Effector memory CD4-positive, alpha-beta T cell (primary cell): Measurements from ENCODE around the gene DR1.

ENCODE experiments used
- DNase-seq, 3 donors: peaks; one replicate each; pipeline ENCODE4 v3.0.0-alpha.2; 2020
- H3K27ac ChIP-seq: 2 replicates; pipeline ENCODE4 v1.7.0; 2013; ENCODE audit warnings: mild to moderate bottlenecking, low read length, moderate library complexity; ENCODE audit not compliant: insufficient read depth, poor library complexity, severe bottlenecking
- H3K27me3 ChIP-seq: replicated peaks from 2 replicates; pipeline ENCODE4 v1.7.0; 2013; ENCODE audit warnings: mild to moderate bottlenecking, low read length; ENCODE audit not compliant: insufficient read depth, control insufficient read depth, poor library complexity, severe bottlenecking
- H3K36me3 ChIP-seq: 2 replicates; pipeline ENCODE4 v1.7.0; 2013; ENCODE audit warnings: mild to moderate bottlenecking, low read length, moderate library complexity; ENCODE audit not compliant: control insufficient read depth, insufficient read depth
- H3K4me1 ChIP-seq: 2 replicates; pipeline ENCODE4 v1.7.0; 2013; ENCODE audit warnings: low read length, mild to moderate bottlenecking; ENCODE audit not compliant: control insufficient read depth, insufficient read depth, poor library complexity, severe bottlenecking
- H3K4me3 ChIP-seq: 2 replicates; pipeline ENCODE4 v1.7.0; 2013; ENCODE audit warnings: low read length, low read depth, mild to moderate bottlenecking; ENCODE audit not compliant: insufficient read depth, poor library complexity, severe bottlenecking
- H3K9me3 ChIP-seq: 2 replicates; pipeline ENCODE4 v1.7.0; 2013; ENCODE audit warnings: mild to moderate bottlenecking, low read length, moderate library complexity; ENCODE audit not compliant: control insufficient read depth
- total RNA-seq, 3 donors: gene quantifications; one replicate each; lab custom pipeline; 2026; lab: John Stamatoyannopoulos, UW

DR1 gene
- total RNA-seq, result 96.3 to 141 (median 111) reads per million in 3 donors

GRCh38 chr1:93345633-93346420 is at the start of gene DR1:
Gene DR1, plus strand, starts transcription at chr1:93345907. Its CDS starts 739 bp downstream, at chr1:93346646.
- Histone ChIP-seq H3K4me1 (peaks cover 6% of the 10 kb centered on the region), H3K36me3 (no peaks in the 10 kb centered on the region), H3K4me3 (peak within 1 kb of the TSS; percentile 96), H3K9me3 (no peaks in the 10 kb centered on the region), H3K27me3 (no peaks in the 10 kb centered on the region), H3K27ac (peak within 1 kb of the TSS; percentile 92)
- DNase-seq, result peak; percentile 81 to 86 (median 82)

GRCh38 chr1:93296555-93297154 is 49.1 kb upstream of the DR1 start:
- no peaks in the 10 kb centered on the region for H3K4me1 ChIP-seq
- no peaks in the 10 kb centered on the region for H3K27me3 ChIP-seq
- no peak for DNase-seq
- no peak overlapping the region for H3K4me3 ChIP-seq
- no peak overlapping the region for H3K27ac ChIP-seq
- H3K36me3 ChIP-seq, result peaks cover 8% of the 10 kb centered on the region
- no peaks in the 10 kb centered on the region for H3K9me3 ChIP-seq

- no peak for DNase-seq
- Histone ChIP-seq H3K27me3 (no peaks in the 10 kb centered on the region), H3K4me3 (no peak overlapping the region), H3K36me3 (peaks cover 8% of the 10 kb centered on the region), H3K27ac (no peak overlapping the region), H3K9me3 (no peaks in the 10 kb centered on the region), H3K4me1 (no peaks in the 10 kb centered on the region)
Measured at GRCh38 chr1:93301131-93301530, 44.6 kb upstream of the DR1 start.

- DNase-seq, result no peak
- Histone ChIP-seq H3K27me3 (no peaks in the 10 kb centered on the region), H3K9me3 (no peaks in the 10 kb centered on the region), H3K4me3 (no peak overlapping the region), H3K27ac (no peak overlapping the region), H3K4me1 (no peaks in the 10 kb centered on the region), H3K36me3 (peaks cover 8% of the 10 kb centered on the region)
Measured at GRCh38 chr1:93302078-93302477, 43.6 kb upstream of the DR1 start.

GRCh38 chr1:93304716-93305138 is 41.0 kb upstream of the DR1 start:
- peak in 1 of 3 donors; percentile 13 for DNase-seq
- no peaks in the 10 kb centered on the region for H3K4me1 ChIP-seq
- H3K27ac ChIP-seq, result no peak overlapping the region
- H3K36me3 ChIP-seq, result no peaks in the 10 kb centered on the region
- no peak overlapping the region for H3K4me3 ChIP-seq
- H3K27me3 ChIP-seq, result no peaks in the 10 kb centered on the region
- no peaks in the 10 kb centered on the region for H3K9me3 ChIP-seq

- Histone ChIP-seq H3K36me3 (no peaks in the 10 kb centered on the region), H3K27me3 (no peaks in the 10 kb centered on the region), H3K4me3 (no peak overlapping the region), H3K9me3 (no peaks in the 10 kb centered on the region), H3K27ac (no peak overlapping the region), H3K4me1 (no peaks in the 10 kb centered on the region)
- DNase-seq, result no peak
Measured at GRCh38 chr1:93306920-93307319, 38.8 kb upstream of the DR1 start.

- DNase-seq, result no peak
- H3K4me3 ChIP-seq, result no peak overlapping the region
Measured at GRCh38 chr1:93313026-93313425, 32.7 kb upstream of the DR1 start.

GRCh38 chr1:93317207-93317606 is 28.5 kb upstream of the DR1 start:
- no peaks in the 10 kb centered on the region for H3K27me3 ChIP-seq
- H3K27ac ChIP-seq, result no peak overlapping the region
- DNase-seq, result no peak
- H3K4me3 ChIP-seq, result no peak overlapping the region
- no peaks in the 10 kb centered on the region for H3K4me1 ChIP-seq
- H3K36me3 ChIP-seq, result no peaks in the 10 kb centered on the region
- no peaks in the 10 kb centered on the region for H3K9me3 ChIP-seq

More at GRCh38 chr1:93313026-93313425, 32.7 kb upstream of the DR1 start:
- no peaks in the 10 kb centered on the region for H3K4me1 ChIP-seq
- no peaks in the 10 kb centered on the region for H3K9me3 ChIP-seq
- no peak overlapping the region for H3K27ac ChIP-seq
- H3K36me3 ChIP-seq, result no peaks in the 10 kb centered on the region
- H3K27me3 ChIP-seq, result no peaks in the 10 kb centered on the region

- no peak overlapping the region for H3K4me3 ChIP-seq
- H3K9me3 ChIP-seq, result no peaks in the 10 kb centered on the region
- DNase-seq, result no peak
- H3K27me3 ChIP-seq, result no peaks in the 10 kb centered on the region
- no peaks in the 10 kb centered on the region for H3K4me1 ChIP-seq
- no peaks in the 10 kb centered on the region for H3K36me3 ChIP-seq
- H3K27ac ChIP-seq, result no peak overlapping the region
Measured at GRCh38 chr1:93317943-93318342, 27.8 kb upstream of the DR1 start.

GRCh38 chr1:93321720-93322119 is 24.0 kb upstream of the DR1 start:
- Histone ChIP-seq H3K27me3 (no peaks in the 10 kb centered on the region), H3K27ac (no peak overlapping the region), H3K36me3 (no peaks in the 10 kb centered on the region), H3K4me1 (no peaks in the 10 kb centered on the region), H3K9me3 (no peaks in the 10 kb centered on the region), H3K4me3 (no peak overlapping the region)
- DNase-seq, result no peak
